Stimulated activated CD4-positive, alpha-beta T cell treated with anti-CD3 and anti-CD28 coated beads, Interleukin-12 subunit alpha, Interleukin-12 subunit beta, amount 100 ng/mL, for 48 hours (primary cell): Measurements from ENCODE around the gene CYRIA.

Source experiments
- DNase-seq, 3 donors: peaks; one replicate each; pipeline ENCODE4 v3.0.0-alpha.2; 2020; ENCODE audit warnings: low read depth in 2 of 3, low spot score in 1 of 3

The CYRIA gene

DNA sequence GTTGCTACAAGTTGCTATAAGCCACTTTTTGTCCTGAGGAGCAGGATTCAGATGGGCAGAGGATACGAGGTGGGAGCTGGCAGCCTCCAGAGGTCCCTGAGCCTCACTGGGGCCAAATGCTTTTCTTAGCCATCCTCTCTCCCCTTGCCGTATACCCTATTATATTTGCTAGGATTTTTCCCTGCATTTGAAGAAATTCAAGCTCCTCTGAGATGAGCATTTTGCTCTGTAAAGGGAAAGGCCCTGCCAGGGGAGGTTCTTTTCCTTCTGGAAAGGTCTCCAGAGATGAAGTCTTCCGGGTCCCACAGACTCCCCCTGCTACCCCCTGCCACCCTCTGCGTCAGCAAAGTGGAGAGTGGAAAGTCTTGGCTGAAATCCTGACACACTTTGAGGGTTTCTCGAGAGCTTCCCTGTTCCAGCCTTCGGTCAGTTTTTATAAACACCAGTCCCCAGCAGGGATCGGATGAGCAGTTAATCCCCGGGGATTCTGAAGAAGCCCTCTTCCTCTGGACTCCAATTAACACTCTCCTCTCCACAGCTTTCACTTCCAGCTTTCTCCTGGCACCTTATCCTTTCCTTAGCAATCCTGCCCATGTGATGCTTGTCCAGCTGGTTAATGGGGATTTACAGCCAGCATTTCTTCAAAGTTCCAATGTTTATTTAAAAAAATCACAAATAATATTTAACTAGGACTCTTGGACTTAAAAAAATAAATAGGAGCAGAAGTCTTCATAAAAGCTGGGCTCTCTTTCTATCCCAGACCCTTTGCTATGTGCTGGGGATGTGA is 13.1 kb downstream of the CYRIA start:
- DNase-seq, result no peak

DNA sequence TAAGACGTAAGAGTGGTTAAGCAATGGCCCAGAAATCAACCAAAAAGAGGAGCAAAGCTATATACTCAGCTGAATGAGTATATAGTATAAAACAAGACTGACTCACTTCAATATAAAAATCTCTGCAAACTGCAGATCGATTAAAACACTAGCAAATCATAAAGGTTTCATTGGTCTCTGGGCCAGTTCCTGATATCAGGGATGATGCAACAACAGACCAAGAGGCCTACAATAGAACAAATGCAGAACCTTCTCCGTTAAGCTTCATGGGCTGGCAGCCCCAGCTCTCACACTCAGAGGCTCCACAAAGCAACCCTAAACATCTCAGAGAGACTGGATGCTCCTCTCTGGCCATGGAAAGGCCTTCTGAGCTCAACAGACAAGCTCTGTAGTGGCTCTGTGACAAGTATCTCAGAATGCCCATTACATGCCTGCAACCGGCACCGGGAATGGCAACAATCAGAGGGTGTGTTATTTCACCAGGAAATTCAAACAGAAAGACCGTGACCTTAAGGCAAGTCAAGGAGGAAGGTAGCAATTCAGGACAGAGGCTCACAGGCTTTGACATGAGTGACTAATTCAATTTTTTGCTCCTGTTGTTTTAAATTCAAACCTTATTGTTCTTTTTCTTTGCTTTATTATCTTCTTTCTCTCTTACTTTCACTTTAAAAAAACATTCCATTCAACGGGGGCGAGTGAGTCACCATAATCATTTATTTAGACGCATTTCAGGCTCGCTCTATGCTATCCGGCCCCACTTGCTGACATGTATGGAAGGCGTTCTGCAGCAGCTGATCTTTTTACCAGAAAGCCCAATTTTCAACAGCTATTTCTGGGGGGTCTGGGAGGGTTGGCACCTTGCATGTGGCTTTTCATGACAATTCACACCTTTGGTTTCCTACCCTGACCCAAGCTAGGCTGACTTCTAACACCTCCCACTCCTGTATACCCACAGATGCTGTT is 15.1 kb downstream of the CYRIA start:
- no peak for DNase-seq

DNA sequence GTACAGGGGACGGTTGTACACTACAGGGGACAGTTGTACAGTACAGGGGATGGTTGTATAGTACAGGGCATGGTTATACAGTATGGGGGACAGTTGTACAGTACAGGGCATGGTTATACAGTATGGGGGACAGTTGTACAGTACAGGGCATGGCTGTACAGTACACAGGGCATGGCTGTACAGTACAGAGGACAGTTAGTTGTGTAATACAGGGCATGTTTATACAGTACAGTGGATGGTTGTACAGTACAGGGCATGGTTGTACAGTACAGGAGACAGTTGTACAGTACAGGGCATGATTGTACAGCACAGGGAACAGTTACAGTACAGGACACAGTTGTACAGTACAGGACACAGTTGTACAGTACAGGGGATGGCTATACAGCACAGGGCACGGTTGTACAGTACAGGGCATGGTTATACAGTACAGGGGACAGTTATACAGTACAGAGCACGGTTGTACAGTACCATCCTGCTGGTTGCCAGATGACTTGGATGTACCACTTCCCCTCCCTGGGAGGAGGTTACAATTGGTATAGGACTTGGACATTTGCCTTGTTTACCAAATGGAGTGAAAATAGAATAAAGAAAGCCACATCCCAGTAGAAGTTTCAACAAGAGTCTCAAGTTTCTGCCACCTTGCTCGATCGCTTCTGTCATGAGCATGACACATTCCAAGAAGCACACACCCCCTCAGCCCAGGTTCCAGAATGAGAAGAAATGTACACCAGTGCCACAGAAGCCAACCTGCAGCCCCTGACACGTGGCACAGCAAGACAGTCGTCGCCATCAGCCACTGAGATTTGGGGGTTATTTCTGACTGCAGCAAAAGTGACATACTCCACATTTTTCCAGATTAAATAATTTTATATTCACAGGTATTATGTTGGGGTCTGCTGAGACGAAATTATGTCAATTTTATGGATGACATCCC is 16.0 kb downstream of the CYRIA start:
- DNase-seq, result no peak

DNA sequence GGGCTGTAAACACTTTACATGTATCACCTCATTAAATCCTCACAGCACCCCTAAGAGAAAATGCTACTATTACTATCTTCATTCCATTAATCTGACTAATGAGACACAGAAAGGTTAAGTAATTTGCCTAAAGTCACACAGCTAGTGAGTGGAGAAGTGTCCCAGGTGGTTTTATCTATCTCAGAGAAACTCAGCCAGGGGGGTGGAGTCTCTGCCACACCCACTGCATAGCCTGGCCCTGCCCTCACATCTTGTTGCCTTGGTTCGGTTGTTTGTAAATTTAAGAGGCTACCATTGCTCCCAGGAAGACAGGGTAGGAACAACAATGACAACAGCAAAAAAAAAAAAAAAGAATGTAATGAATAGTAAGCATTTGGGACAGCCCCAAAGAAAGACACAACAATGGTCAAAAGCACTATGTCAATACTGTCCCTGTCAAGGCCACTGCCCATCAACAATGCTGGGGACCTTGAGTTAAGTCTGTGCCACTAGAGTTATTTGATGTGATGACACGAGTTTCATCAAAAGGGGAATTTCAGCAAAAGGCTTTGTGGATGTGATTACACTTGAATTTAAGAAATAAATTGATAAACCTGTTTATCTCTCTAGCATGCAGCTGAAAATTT is 17.5 kb downstream of the CYRIA start:
- DNase-seq, result no peak

DNA sequence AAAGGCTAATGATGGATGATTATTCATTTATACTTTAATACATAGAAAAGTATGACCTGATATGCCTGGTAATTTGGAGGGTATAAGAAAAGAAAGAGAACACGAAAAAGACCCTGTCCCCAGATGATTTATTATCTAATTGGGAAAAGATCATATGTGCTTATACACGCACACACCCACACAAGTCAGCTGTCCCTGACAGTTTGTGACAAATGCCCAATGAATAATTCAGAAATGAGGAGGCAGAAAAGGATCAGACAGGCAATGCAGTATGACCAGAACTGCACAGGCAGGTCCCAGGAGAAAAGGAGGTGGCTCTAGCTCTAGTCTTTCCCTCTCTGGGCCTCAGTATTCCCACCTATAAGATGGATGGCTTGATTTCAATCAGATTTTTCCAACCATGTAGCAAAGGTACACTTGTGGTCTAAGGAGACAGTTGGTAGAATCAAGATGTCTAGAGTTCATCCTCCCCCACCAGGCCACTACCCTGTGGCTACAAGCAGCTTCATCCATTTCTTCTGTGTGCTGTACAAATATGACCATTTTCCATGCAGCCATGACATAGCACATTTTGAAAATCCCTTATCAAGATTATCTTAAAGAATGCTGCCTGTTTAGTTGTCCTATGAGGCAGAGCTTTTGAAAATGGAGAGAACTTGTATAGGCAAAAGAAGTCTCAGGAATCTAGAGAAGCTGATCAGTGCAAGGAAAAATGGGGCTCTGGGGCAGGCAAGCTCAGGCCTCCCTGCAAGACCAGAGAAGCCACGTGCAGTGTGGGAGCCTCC is 19.7 kb downstream of the CYRIA start:
- DNase-seq, result no peak

DNA sequence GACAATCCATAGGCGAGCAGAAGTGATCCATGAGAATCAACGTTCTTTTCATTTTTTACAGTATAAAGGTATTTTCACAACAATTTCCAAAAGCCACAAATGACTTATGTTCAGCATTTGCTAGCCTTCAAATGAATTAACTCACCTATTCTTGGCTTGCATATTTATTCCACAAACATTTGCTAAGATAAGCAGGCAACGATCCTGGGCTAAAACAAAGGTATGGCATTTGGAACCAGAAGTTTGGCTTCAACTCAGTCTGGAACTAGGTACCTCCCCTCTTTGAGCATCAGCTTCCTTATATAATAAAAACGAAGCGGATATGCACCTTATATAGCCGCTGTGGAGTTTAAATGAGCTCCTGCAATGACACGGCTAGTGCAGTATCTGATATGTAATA is 20.5 kb downstream of the CYRIA start:
- DNase-seq, result no peak

DNA sequence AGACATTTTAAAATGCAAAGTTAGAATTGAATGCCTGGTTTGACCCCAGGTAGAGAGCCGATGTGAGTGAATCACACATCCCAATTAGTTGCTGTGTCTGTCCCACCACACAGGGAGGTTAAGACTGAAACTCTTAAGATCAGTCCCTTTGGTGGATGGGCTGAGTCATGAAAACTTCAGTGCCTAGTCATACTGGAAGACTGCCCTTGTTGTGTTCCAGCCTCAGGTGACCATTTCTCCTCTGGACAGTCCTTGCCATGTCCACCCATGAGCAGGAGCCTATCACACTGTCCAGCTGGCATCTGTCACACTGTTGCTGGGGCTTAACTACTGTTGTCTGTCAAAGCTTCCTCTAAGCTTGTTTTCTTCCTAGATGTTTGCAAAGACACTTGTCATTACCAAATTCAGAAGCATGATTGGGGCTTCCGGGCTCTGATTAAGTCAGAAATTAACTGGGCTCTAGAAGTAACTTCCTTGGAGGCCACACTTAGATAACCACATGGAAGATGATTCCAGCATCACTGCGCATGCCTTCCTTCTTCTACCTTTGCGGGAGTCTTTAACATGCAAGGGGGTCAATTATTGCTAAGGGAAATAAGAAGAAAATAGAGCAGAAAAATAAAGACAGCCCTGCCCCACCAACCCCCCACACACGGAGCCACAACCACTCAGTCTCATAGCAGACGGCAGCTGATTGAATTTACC is 21.3 kb downstream of the CYRIA start:
- no peak for DNase-seq

DNA sequence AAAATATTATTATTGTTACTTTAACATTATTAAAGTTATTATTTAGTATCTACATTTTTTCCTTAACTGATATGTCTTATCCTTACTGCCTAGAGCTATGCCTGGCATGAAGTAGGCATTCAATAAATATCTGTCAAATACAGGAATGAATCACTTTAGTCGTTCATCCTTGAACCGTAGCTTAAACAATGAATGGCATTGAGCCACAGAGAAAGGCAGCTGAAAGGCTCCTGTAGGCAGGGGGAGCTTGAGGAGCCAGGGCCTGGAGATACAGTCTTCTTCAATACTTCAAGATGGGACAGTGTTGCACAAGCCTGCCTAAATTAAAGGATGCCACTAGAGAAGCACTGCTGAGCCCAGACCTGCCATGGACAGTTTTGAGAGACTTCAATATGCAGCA is 22.5 kb downstream of the CYRIA start:
- no peak for DNase-seq

DNA sequence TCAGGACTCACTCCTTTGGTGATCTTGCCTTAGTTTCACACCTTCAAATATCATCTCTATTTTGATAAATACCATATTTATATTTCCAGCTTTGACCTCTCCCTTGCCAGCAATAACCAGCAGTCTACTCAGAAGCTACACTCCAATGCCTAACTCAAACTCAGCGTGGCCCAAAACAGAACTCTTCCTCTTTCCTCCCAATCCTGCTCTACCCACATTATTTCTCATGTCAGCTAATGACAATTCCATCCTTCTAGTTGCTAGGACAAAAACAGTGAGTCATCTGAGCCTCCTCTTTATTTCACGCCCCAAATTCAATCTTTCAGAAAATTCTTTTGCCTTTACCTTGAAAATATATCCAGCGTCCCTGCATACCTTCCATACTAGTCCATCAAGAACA is 23.5 kb downstream of the CYRIA start:
- no peak for DNase-seq

DNA sequence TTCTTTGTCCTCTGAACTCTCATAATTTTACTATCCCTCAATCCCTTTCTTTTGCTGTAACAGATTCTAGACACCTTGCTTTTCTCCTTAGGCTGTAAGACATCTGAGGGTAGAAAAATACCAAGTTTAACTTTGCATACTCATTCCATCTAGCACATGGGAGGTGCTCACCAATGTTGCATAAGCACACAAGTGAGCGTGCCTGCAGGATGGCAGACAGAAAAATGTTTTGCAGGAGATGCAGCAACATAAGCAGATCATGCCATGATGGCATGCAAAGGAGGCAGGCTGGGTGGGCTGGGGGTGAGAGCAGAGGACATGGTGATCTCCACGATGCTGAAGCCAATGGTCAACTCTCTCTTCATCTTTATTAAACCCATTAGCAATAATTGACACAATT is 24.1 kb downstream of the CYRIA start:
- DNase-seq, result no peak

DNA sequence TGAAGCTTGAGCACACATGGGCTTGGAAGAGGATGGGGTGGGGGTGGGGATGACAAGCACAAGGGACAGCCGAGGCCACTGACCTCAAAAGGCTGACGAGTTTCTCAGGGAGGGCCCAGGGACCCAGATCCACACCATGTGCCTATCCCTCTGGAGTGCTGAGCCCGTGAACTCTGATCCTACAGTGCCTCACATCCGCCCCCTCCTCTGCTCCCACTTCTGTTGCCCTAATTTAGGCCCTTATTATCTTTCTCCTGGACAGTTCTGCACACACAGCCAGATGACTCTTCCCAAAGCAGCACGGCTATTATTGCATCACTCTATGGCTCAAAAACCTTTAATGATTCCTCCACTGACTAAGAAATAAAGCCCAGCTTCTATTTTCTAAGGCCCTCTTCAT is 24.8 kb downstream of the CYRIA start:
- no peak for DNase-seq

DNA sequence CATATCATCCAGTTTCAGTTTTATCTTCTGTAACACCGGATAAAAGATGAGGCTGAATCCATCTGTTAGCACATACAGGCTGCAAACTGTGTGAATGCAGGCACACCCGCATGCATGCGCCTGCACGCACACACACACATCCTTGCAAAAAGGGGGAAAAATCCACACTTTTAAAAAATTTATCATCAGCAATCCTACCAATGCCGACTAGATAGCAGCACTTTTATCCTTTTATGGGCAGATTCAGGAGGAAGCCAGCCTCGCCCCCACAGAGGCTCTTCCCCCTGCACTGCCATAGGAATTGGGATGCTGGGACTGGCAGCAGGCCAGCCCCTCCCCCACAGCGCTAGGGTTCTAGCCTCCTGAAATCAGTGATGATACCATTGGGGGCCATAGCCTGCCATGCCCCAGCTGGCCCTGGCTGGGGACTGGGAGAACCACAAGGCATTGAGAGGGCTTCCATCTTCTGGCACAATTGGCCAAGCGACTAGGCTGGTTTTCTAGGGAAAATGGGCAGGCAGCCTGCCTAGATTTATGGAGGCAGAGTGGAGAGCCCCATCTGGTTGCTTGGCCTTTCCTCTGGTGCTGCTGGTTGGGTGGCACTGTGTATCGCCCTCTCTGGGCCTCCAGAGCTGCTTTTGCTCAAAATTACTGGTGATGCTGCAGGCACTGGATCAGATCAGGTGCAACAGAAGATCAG is 25.5 kb downstream of the CYRIA start:
- DNase-seq, result no peak

DNA sequence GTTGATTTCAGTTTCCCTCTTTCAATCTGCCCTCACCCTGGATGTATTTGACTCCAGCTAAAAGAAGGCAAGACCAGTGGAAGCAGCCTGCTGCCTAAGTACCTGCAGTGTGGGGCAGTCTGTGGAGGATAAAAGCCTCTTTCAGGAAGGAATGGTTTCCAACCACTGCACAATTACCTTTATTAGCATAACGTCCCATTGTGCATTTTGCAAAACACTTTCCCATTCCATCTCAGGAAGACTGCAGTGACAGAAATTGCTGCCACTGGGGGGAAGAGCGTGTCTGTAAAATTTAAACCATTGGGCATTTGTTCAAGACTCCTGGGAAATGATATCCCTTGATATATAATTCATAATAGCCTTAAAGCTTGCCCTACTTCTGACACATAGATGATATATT is 26.2 kb downstream of the CYRIA start:
- DNase-seq, result no peak

DNA sequence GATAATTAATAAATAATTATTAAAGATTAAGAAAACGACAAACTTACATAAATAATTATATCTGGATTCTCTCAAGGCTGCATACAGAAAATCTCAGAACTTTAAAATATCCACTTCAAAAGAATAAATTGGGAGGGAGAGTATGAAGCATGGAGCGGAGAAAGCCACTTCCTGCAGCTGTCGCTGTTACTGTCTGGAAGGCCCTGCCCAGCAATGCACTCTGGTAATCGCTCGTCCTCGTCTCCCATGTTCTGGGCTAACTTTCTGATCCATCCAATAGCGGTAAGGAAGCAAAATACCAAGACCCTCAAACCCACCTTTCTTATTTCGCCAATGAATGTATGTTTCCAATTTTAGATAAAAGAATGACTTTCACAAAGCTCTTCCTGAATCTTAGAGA is 26.7 kb downstream of the CYRIA start:
- DNase-seq, result no peak

DNA sequence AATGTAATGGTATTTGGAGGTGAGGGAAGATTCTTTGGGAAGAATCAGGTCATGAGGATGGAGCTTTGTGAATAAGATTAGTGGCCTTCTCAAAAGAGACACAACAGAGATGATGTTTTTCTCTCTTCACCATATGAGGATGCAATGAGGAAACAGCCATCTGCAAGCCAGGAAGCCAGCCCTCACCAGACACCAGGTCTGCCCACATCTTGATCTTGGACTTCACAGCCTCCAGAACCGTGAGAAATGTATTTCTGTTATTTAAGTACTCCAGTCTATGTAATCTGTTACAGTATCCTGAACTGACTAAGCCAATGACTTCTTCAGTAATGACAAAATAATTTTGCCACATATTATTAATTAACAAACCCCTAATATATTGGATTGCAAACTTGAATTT is 28.3 kb downstream of the CYRIA start:
- DNase-seq, result no peak

DNA sequence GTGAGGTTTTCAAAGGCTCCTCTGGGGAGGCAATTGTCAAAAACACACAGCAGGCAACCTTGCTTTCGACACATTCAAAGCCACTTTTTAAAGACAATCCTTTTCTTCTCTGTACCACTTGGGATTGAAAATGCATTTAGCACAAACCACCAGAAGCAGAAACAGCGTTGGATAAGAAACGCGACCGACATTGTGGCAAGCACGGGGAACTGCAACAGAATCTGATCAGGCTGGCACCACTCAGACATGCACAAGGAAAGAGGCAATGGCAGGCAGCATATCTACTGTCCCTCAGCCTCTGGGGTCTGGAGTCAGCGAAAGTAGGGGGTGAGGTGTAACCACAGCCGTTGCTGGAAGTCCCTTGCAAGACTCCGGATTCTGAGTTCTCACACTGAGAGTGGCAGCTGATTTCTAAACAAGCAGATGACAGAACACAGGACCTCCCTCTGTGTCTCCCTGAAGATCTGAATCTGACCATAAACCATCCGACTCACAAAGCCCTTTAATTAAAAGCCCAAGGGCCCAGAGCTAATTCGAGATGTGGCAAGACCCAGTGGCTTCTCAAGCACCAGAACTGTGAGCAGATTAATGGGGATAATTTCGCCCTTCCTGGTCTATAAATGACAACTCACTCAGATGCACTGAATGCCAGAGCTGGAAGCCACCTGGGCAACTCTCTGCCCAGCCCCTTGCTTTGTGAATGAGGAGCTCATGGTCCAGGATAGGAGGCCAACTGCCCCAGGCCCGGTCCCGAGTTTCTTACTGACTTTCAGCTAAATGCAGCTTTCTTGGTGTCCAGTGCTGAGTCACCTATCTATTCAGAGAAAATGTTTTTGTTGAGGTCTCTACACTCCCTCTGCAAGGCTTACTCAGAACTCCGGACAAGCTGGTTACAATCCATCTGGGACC is 29.6 kb downstream of the CYRIA start:
- DNase-seq, result no peak

DNA sequence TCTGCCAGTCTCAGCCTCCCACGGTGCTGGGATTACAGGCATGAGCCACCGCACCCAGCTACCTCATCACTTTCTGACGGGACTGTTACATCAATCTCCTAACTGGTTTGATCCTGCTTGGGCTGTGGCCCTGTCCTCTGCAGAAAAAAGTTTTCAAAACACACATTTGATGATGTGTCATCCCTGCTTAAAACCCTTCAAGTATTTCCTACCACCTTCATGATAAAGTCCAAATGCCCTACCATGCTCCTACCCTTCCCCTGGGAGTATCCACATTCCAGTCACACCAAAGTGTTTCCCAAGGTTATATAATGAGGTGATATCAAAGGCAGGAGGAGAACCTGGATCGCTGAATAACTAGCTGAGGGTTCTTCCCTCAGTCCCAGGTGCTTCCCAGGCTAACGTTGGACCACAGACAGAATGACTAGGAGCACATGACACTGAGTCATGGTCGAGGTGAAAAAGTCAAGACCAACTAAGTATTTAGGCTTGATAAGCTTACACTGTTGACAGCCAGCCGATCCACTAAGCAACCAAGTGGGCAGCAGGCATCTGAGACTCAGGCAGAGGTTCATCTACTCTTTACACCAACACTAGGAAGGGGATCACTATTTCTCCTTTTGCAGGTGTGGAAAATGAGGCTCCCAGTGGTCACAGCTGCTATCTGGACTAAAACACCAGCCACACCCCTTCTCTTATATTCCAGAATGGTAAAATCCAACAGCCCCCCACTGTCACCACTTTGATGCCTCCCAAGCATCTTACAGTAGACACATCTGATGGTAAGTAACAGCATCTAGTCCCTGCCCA is 31.8 kb downstream of the CYRIA start:
- no peak for DNase-seq
